HEK293 (cell line): ENCODE measurements around the gene HMGXB3.

Experiments used
- CTCF ChIP-seq: fragments of 450-650 bp; formaldehyde crosslinking; IDR thresholded peaks from 2 replicates; pipeline ENCODE4 v1.5.1; 2016; ENCODE audit warnings: missing biosample characterization, missing genetic modification characterization
- PBX3 ChIP-seq: sonication (generic); formaldehyde crosslinking; IDR thresholded peaks from 2 replicates; pipeline ENCODE4 v1.8.1; 2022; ENCODE audit warnings: mild to moderate bottlenecking, moderate library complexity, missing genetic modification reagents
- PRDM1 ChIP-seq: fragments of 450-650 bp; formaldehyde crosslinking; IDR thresholded peaks from 2 replicates; pipeline ENCODE4; 2016; ENCODE audit warnings: missing biosample characterization, missing genetic modification characterization
- SETDB1 ChIP-seq: IDR thresholded peaks from one replicate; pipeline ENCODE4 v1.6.1; 2017; ENCODE audit warnings: mild to moderate bottlenecking, low read length, moderate library complexity, mixed read lengths; ENCODE audit not compliant: insufficient read length
- ZNF121 ChIP-seq: fragments of 450-650 bp; formaldehyde crosslinking; IDR thresholded peaks from 2 replicates; pipeline ENCODE4 v1.5.1; 2016; ENCODE audit warnings: missing biosample characterization, missing genetic modification characterization
- ZNF19 ChIP-seq: fragments of 450-650 bp; formaldehyde crosslinking; IDR thresholded peaks from 2 replicates; pipeline ENCODE4; 2016; ENCODE audit warnings: missing biosample characterization, missing genetic modification characterization, low read depth
- ZNF23 ChIP-seq: fragments of 450-650 bp; formaldehyde crosslinking; IDR thresholded peaks from 2 replicates; pipeline ENCODE4 v1.5.1; 2016; ENCODE audit warnings: missing biosample characterization, missing genetic modification characterization, borderline replicate concordance
- ZNF639 ChIP-seq: fragments of 450-650 bp; formaldehyde crosslinking; IDR thresholded peaks from 2 replicates; pipeline ENCODE4 v1.5.1; 2016; ENCODE audit warnings: missing biosample characterization, missing genetic modification characterization
- ZNF707 ChIP-seq: fragments of 450-650 bp; formaldehyde crosslinking; IDR thresholded peaks from 2 replicates; pipeline ENCODE4 v1.5.1; 2016; ENCODE audit warnings: missing biosample characterization, missing genetic modification characterization

- no peak for TF ChIP-seq ZNF23
- no peak for TF ChIP-seq PRDM1 (tag by site-specific recombination)
- TF ChIP-seq CTCF = no peak
- TF ChIP-seq ZNF639 (tag by site-specific recombination) = no peak
- TF ChIP-seq ZNF19 (tag by site-specific recombination) = no peak
- no peak for TF ChIP-seq PBX3 (CRISPR knock-in tag)
- TF ChIP-seq SETDB1 = no peak
- TF ChIP-seq ZNF707 = no peak
- TF ChIP-seq ZNF121 = no peak
Measured at GRCh38 chr5:150082374-150082773, 81.8 kb downstream of the HMGXB3 start.
